CD4-positive, alpha-beta T cell treated with Interleukin-2 at 100 ng/mL for 4 hours (primary cell): ENCODE data around the gene GUCA1C.

Experiments
- DNase-seq: peaks from one replicate; pipeline ENCODE4 v3.0.0-alpha.2; 2020; ENCODE audit warnings: low spot score

GUCA1C gene

DNA sequence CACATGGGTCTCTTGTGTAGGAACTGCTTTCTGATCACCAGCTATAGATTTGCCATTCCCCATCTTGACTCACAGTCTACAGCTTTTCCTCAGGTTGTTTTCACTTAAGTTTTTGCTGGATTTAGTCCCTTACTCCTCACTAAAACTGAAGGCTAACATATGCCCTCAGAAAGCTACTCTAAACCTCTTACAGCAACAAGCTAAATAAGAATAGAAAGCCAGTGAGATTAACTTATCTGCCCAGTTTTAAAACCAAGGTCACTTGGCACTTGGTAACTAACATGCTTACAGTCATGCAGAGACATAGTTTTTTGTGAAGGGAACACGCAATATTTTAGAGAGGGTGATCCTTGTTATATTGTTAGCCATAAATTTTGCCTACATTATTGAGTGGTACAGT lies at the start of gene GUCA1C:
Gene GUCA1C, minus strand, starts transcription at position 180 of the 400 bp plus-strand sequence. Its CDS starts 117 bp downstream, at position 63.
- DNase-seq = no peak

DNA sequence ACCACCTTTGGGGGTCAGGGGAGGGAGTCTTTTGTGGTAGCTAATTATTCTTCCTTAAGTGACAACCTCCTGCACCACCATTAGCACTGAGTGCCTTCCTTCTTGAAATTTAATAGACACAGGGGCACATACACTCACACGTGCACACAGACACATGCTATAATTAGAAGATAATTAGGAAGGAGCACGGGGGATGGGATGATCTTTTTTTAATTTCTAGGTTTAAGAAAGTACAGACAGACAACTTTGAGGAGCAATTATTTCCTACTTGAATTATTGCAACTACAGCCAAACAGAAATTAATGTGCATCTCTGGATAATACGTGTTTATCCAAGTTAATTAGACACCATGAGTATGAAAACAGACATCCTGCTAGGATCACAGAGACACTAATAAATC lies 44.8 kb upstream of the GUCA1C start:
- no peak for DNase-seq

DNA sequence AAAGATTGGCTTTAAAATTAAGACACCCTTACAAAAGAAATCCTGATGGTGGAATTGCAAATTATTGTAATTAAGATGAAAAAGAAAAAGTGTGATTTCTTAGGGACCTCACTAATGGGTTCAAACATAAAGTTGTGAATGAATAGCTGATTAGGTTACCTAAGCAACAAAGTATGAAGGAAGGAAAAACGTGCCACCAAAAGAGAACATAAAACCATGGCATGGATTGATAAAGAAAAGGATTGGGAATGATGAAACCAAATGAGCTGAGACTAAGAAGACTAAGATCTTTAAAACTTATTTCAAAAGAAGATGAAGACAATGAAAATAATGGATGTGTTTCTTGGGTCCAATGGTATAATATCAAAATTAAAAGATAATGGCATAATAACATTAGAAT lies 32.2 kb upstream of the GUCA1C start:
- no peak for DNase-seq

DNA sequence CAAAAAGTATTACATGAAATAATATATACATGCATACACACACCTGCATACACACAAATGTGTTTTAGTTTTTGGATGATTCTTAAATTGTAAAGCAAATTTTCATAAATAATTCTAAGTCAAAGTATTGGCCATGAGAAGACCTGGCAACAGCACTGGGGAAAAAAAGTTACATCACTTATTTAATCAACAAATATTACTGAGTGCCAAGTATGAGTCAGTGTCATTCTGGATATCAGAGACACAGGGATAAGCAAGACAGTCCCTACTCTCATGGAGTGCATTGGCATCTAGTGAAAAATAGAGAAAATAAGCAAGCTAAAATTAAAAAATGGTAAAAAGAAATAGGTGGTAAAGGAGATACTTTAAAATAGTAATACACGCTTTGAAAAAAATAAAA lies 29.4 kb upstream of the GUCA1C start:
- DNase-seq = no peak

DNA sequence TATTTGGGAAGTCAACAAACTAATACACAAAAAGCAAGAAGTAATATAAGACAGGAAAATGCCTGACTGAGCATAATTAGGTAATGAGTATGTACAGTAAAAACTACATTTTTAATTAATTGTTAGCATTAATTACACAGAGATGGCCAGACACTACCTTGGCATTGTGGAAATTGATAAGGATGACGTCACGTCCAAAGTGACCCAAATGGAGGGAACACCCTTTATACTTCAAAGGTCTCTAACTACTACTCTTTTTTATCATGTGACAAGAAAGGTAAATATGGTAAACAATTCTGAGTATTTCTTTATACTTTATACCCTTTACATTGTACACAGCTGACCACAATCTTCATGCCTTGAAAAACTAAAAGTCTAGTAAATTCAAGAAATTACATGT lies 22.4 kb upstream of the GUCA1C start:
- DNase-seq = no peak

- no peak for DNase-seq
Measured at GRCh38 chr3:108973019-108973418, 19.3 kb upstream of the GUCA1C start.

DNA sequence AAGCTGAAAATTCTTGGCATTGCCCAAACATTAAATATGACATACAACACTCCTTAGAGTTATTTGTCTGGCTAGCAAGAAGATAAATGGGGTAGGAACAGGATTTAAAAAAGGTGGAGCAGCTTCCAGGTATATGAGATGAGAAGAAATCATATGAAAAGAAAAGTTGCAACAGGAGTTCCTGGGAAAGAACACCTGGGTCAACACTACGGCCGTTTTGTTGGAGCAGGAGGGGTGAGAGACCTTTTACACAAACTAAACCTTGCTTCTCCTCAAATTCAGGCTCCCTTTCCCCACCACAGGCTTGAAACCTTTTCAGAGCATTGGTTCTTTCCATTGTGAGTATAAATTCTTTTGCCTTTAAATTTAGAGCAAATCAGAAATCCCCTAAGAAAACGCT lies 18.8 kb upstream of the GUCA1C start:
- DNase-seq = no peak

- DNase-seq = no peak
Measured at GRCh38 chr3:108970561-108970960, 16.9 kb upstream of the GUCA1C start.

DNA sequence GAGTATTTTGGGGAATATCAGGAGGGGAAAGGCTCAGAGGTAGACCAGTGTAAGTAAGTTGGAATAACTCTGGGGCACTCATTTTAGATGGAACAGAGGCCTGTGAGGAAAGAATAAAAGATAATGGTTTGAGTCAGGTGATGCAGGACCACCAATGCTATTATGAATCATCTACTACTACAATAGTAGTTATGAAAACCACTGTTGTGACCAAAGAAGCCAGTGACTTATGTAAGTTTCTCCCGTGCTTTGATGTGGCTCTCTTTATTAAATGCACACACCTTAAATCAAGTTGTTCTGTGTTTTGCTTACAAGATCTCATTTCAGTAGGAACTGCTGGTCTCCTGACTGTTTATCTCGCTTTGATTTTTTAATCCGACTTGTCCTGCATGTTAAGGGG lies 13.1 kb upstream of the GUCA1C start:
- no peak for DNase-seq

GRCh38 chr3:108959017-108959416 lies 5.3 kb upstream of the GUCA1C start:
- DNase-seq = no peak

DNA sequence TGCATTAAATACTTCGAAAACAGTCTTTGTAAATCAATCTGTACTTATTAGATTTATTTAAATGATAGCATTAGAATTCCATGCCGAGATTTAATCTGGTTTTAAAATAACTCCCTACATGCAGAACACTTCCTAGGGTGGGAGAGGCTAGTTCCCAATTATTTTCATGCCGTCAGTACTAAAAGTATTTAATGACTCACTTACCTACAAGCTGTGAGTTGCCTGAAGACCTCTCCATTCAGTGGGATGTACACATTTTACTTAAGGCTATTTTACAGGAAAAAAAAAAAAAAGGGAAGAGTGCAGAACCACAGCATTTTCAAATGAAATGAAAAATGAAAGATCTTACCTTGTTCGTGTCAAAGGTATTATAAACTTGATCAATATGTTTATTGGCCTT lies 469 bp downstream of the GUCA1C start:
- no peak for DNase-seq

GRCh38 chr3:108951820-108952501 lies 1.7 kb downstream of the GUCA1C start:
- DNase-seq = no peak

DNA sequence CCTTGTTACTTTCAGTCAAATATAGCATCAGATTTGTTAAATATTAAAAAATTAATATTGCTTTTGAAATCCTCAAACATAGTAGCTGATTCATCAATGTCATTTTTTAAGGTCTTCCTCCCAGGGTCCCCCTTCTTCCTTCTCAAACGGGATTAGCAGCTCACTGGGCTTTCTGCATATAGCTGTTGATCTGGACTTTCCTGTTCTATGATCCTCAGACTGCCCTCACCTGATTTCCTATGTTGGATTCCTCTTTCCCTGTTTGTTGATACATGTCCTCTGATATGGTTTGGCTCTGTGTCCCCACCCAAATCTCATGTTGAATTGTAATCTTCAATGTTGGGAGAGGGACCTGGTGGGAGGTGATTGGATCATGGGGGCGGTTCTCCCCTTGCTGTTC lies 5.8 kb downstream of the GUCA1C start:
- no peak for DNase-seq

GRCh38 chr3:108946292-108947285 lies 7.1 kb downstream of the GUCA1C start:
- no peak for DNase-seq

DNA sequence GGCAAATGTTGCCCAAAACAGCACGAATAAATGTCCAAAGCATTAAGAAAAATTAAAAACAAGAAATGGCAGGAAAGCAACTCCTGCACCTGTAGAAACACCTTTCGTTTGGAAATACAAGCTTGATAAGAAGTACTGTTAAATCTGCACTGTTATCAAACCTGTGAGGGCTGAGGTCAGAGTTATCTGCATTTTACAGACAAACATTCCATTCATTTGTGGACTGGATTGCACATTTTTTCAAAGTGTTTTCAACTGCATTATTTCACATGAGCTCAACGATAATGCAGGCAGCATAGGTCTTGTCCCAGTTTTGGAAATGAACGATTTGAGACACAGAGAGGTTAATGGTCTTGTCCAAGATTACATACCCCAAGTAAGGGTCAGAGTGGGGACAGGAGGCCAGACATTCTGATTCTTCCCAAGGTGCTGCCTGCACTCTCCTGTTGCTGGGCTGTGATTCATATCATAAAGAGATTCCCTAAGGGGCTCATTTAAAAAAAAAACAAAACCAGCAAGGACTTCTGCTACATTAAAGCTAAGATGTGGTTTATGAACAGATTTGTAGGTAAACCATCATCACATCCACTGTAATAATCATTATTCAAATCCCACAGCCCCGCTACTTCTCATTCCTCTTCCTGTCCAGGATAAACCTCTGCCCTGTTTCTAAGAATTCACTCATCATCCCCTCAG lies 13.0 kb downstream of the GUCA1C start:
- DNase-seq = no peak

DNA sequence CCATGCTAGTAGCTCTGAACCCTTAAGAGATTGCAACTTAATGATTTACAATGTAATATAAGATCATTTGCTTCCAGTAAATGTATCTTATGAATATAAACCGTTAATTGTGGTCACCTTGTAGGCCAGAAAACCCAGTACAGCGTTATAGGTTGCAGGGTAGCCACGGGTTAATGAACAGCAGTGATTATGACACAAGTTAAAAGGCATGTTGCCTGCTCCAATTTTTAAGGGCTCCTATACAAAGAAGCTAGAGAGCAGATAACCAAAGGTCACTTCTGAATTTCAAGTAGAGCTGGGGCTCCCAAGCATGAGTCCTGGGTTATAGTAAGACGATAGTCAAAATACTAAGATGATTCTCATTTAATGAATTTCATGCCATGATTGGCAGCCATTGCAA lies 13.5 kb downstream of the GUCA1C start:
- DNase-seq = no peak

DNA sequence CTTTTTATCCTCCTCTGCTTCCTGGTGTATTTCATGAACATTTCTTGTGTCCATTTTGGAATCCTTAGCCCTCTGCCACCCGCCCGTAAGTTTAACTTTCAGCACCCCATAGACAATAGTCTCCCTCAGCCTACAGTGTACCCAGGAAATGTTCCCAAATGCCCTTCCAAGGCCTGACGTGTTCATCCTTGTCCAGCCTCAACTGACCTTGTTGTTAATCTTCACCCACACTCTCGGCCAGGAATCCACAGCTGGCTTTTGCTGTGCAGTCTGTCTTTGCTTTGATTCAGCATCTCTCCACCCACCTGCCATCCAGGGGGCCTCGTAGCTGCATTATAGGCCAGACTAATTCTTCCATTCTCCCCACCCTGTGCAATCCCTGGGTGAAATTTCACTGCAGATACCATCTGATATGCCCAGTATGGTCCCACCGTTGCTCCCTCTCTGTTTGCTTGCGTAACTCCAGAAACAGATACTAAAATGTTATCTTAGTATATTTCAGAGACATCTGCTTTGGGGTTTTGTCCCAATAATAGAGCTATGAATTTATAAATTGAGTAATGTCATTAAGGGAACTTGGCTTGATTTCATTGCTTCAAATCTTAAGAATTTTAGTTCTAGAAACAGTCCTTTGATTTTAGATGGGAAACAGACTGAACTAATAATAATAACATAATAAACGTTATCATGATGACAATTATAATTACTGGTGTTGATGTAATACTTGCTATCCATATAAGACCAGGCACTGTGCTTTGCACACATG lies 16.6 kb downstream of the GUCA1C start:
- no peak for DNase-seq

DNA sequence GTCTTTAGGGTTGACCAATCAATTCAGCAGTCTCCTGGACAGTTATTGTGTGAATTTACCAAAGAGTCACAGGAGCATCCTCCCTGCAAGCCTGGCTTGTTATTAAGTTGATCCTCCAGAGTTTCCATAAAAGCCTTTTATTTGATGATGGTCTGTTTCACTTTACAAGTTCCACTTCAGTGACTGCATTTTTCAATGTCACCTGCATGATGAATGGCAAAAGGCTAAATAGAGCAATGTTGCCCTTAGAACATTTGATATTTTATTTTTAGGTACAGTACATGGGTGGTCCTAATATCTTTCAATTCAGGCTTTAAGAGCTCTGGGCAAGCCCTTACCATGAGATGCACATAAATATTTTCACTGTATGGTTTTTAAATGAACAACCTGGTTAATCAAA lies 22.6 kb downstream of the GUCA1C start:
- DNase-seq = no peak

DNA sequence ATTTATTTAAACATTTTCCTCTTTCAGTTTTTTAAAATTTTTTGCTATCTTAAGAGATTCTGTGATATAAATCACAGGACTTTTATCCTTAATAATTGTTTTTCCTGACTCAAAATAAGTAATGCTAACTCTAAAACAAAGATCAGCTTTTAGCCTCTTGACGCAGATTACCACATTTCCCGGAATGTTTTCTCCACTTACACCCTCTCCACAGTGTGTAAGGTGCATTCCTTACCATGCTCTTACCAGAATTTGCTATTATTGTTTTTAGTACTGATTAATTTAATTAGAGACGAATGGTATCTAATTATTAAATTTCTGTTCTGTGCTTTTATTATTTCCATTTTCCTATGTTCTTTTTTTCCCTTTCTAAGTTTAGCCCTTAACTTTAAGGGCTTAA lies 34.8 kb downstream of the GUCA1C start:
- no peak for DNase-seq

DNA sequence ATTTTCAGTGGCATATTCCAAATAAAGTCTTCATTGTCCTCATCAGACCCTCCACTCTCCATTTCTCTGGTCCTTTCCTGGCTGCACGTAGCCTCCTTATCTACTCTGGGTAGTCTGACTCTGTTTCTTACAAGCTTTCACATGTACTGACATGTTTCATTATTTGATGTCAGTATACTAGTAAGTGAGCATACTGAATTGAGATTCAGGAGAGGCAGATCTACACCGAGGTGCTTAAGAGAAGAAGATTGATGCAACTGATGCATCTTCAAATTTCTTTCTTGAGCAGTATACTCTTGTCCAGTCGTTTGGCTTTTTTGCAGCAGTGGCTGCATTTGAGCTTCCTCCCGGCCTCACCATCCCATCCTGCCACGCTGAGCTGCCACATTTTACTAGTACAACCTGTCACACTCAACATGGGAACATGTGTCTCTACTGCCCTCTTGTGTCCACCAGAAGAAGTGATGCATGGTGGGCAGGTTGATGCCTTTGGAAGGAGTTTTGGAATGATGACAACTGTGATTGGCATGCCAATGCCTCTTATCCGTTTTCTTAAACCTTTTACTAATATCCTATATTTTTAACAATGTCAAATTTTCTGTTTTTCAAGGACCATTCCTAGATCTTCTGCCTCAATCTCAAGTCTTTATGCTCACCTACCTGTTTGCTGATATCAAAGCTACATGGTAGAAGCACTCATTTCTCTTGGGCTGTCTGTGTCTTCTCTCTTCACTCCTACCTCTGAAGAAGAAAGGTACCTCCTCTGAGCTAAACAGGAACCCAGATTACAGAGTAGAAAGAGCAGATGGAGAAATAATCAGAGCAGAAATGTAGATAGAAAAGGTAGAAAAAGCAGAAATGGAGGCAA lies 38.7 kb downstream of the GUCA1C start:
- DNase-seq = peak; percentile 80

- no peak for DNase-seq
Measured at GRCh38 chr3:108909799-108910198, 43.9 kb downstream of the GUCA1C start.
